Stomach (tissue), 9 donors: Measurements from ENCODE around the gene WFDC2. TPM values are rescaled to one million over a fixed set of nuclear protein-coding genes. Genes with fewer than 3 reads are reported as not detected.
A peak's percentile ranks its signal among the peaks of the same experiment; 100 is the strongest.

Experiments used
- DNase-seq, 2 donors: peaks; one replicate each; pipeline versions ENCODE4 v3.0.0 to v3.0.0-alpha.2; 2013 to 2019
- H3K27ac ChIP-seq, 5 donors: fragments of 200-600 bp in 4 of 5; sonication (generic) in 4 of 5; one replicate each; pipeline ENCODE4 v1.5.1; 2013 to 2019; ENCODE audit warnings: mild to moderate bottlenecking in 1 of 5, moderate library complexity in 1 of 5
- H3K27me3 ChIP-seq, 3 donors: fragments of 200-600 bp; sonication (generic); one replicate each; pipeline ENCODE4 v1.5.1; 2017 to 2019; ENCODE audit warnings: mixed run types in 1 of 3
- H3K36me3 ChIP-seq, 4 donors: fragments of 200-600 bp; sonication (generic); 1 replicate in 3 of 4; 2 replicates in 1 of 4; pipeline ENCODE4 v1.5.1; 2016 to 2019
- H3K4me1 ChIP-seq, 4 donors: fragments of 200-600 bp; sonication (generic); one replicate each; pipeline ENCODE4 v1.5.1; 2016 to 2019
- H3K4me3 ChIP-seq, 4 donors: fragments of 200-600 bp; sonication (generic) in 3 of 4; one replicate each; pipeline ENCODE4 v1.5.1; 2016 to 2019; ENCODE audit warnings: mild to moderate bottlenecking in 1 of 4
- H3K9me3 ChIP-seq, 4 donors: fragments of 200-600 bp; sonication (generic); one replicate each; pipeline ENCODE4 v1.5.1; 2016 to 2019
- EP300 ChIP-seq: sonication (generic); formaldehyde crosslinking; IDR thresholded peaks from one replicate; pipeline ENCODE4 v1.6.1; 2017; ENCODE audit warnings: antibody characterized with exemption
- POLR2A ChIP-seq, 4 donors: fragments of 450-650 bp; IDR thresholded peaks; one replicate each; pipeline ENCODE4 v1.6.1; 2016; ENCODE audit warnings: antibody characterized with exemption in 4 of 4, control low read depth in 2 of 4, mild to moderate bottlenecking in 1 of 4, moderate library complexity in 1 of 4
- POLR2AphosphoS5 ChIP-seq, 3 donors: sonication (generic); formaldehyde crosslinking; IDR thresholded peaks; one replicate each; pipeline ENCODE4 v1.6.1; 2016; ENCODE audit warnings: antibody characterized with exemption in 3 of 3
- WGBS, 5 donors: extraction: QIAGEN DNeasy Blood & Tissue Kit in 3 of 5; methylation state at CpG; one replicate each; pipeline versions ENCODE4 v1.1.5 to v1.1.7; 2013 to 2018; 5-methylcytosine and 5-hydroxymethylcytosine counted together
- intact Hi-C: fragments of 100-400 bp; cut with DNase I; formaldehyde crosslinking; loops from one replicate; pipeline ENCODE4 v1.15.1; 2023; ENCODE audit warnings: low total_unique reads
- polyA plus RNA-seq, 3 donors: library from polyadenylated mRNA; stranded (reverse); fragments of 200-250 nt; gene quantifications; one replicate each; pipeline ENCODE4 v1.2.3, GENCODE V29; 2013
- total RNA-seq, 5 donors: library from RNA; depleted of rRNA; stranded (reverse); fragments of >200 nt; gene quantifications; one replicate each; pipeline versions ENCODE4 v1.1.0 to v1.2.3, GENCODE V29; 2014 to 2016
- TF ChIP-seq, protein P1 (sequence below), 7 experiments: fragments of 450-650 bp in 4 of 7; fragments of 200-600 bp in 3 of 7; sonication (generic) in 3 of 7; IDR thresholded peaks; one replicate each; pipeline ENCODE4 v1.5.1; 2016 to 2019; ENCODE audit warnings: antibody characterized with exemption in 7 of 7, control low read depth in 2 of 7, mild to moderate bottlenecking in 1 of 7
- donor health status: healthy with polysubstance abuse.
- donor health status: Bipolar disorder and iron deficiency.
- donor health status: healthy.

The WFDC2 gene
- total and polyA plus RNA-seq, 8 donors, result 2.2 to 82.8 (median 49.0) TPM; not detected in 1

DNA sequence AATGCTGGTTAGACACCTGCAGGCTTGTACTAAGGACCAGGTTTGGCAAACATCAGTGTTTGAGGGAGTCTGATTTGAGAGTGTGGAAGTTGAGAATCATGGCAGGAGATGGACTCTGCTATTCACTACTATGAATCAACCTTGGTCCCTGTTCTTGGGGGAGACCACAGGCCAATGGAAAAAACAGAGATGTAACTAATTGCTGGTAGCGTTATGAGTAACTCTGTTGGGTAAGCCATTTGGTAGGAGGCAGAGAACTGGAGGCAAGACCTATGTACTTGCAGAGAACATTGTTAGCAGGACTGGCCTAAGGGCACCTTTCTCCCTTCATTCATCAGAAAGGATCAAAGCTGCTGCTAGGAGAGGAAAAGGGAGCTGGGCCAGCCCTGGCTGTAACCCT, 8.3 kb upstream of the WFDC2 start:
- no peak for TF ChIP-seq EP300
- TF ChIP-seq POLR2AphosphoS5 (IDR thresholded peaks at IDR 0.05), result no peak
- TF ChIP-seq POLR2A (IDR thresholded peaks at IDR 0.05), result no peak
- TF ChIP-seq, protein P1, sequence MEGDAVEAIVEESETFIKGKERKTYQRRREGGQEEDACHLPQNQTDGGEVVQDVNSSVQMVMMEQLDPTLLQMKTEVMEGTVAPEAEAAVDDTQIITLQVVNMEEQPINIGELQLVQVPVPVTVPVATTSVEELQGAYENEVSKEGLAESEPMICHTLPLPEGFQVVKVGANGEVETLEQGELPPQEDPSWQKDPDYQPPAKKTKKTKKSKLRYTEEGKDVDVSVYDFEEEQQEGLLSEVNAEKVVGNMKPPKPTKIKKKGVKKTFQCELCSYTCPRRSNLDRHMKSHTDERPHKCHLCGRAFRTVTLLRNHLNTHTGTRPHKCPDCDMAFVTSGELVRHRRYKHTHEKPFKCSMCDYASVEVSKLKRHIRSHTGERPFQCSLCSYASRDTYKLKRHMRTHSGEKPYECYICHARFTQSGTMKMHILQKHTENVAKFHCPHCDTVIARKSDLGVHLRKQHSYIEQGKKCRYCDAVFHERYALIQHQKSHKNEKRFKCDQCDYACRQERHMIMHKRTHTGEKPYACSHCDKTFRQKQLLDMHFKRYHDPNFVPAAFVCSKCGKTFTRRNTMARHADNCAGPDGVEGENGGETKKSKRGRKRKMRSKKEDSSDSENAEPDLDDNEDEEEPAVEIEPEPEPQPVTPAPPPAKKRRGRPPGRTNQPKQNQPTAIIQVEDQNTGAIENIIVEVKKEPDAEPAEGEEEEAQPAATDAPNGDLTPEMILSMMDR (IDR thresholded peaks at IDR 0.05), result no peak
- intact Hi-C loops, result no loop called here
- 75 to 94% (median 89%) methylated on average over 1 of the region's 1 CpG for WGBS, 5 donors
- no peaks in the 10 kb centered on the region for H3K9me3 ChIP-seq
- H3K27me3 ChIP-seq, result peaks cover 0 to 3% (median 0%) of the 10 kb centered on the region in 3 donors
- no peak overlapping the region for H3K27ac ChIP-seq
- no peaks in the 10 kb centered on the region for H3K36me3 ChIP-seq
- H3K4me3 ChIP-seq, result no peak overlapping the region
- no peaks in the 10 kb centered on the region for H3K4me1 ChIP-seq
- no peak for DNase-seq

DNA sequence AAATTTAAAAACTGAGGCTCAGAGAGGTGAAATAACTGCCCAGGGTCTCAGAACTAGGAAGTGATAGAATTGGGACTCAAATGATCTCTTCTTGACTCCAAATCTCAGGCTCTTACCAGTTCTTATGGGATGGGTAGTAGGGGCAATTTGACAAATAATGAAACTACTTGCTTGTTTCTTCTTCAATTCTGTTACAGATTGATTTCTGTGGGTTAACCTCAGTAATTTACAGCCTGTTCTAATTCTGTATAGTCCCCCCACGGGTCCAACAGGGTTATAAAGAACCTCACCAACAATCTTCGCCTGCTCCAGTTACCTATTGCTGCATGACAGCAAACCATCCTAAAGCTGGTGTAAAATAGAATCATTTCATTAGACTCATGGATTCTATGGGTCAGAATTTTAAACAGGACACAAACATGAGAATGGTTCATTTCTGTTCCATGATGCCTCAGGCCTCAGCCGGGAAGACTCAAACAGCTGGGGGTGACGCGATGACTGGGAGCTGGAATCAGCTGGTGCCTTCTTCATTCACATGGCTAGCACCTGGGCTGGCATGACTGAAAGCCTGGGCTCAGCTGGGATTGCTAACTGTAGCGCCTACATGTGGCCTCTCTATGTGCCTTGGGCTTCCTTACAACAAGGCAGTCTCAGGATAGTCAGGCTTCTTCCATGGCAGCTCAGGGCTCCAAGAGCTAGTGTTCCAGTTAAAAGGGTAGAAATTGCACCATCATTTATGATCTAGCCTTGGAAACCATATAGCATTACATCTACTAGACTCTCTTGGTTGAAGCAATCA, 6.6 kb upstream of the WFDC2 start:
- Histone ChIP-seq H3K4me1 (peaks cover 0 to 6% (median 2%) of the 10 kb centered on the region in 4 donors), H3K4me3 (no peak overlapping the region), H3K27ac (no peak overlapping the region), H3K9me3 (no peaks in the 10 kb centered on the region), H3K27me3 (peaks cover 0 to 5% (median 0%) of the 10 kb centered on the region in 3 donors), H3K36me3 (no peaks in the 10 kb centered on the region)
- DNase-seq, result no peak
- 84 to 92% (median 88%) methylated on average over 6 of the region's 6 CpGs for WGBS, 5 donors
- intact Hi-C loops, result no loop called here
- TF ChIP-seq, protein P1 (IDR thresholded peaks at IDR 0.05), result no peak

DNA sequence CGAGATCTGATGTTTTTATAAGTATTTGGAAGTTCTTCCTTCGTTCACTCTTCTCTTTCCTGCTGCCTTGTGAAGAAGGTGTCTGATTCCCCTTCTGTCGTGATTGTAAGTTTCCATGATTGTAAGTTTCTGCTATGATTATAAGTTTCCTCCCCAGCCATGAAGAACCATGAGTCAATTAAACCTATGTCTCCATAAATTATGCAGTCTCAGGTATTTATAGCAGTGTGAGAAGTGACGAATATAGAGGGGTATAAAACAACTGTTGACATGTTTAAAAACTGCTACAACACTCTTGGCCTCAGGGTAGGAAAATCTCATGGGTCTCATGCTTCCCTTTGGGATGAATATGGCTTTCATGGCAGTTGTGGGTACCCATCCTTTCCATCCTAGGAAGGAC, 5.8 kb upstream of the WFDC2 start:
- no peak for DNase-seq
- Histone ChIP-seq H3K27me3 (peaks cover 0 to 6% (median 0%) of the 10 kb centered on the region in 3 donors), H3K36me3 (no peaks in the 10 kb centered on the region), H3K4me1 (peaks cover 0 to 13% (median 4%) of the 10 kb centered on the region in 4 donors), H3K4me3 (no peak overlapping the region), H3K27ac (no peak overlapping the region), H3K9me3 (no peaks in the 10 kb centered on the region)
- no peak for TF ChIP-seq POLR2A (IDR thresholded peaks at IDR 0.05)
- no peak for TF ChIP-seq POLR2AphosphoS5 (IDR thresholded peaks at IDR 0.05)
- no peak for TF ChIP-seq EP300
- TF ChIP-seq, protein P1 (IDR thresholded peaks at IDR 0.05), result no peak
- intact Hi-C loops, result no loop called here
- WGBS, 5 donors, result 68 to 76% (median 72%) methylated on average over 4 of the region's 4 CpGs

DNA sequence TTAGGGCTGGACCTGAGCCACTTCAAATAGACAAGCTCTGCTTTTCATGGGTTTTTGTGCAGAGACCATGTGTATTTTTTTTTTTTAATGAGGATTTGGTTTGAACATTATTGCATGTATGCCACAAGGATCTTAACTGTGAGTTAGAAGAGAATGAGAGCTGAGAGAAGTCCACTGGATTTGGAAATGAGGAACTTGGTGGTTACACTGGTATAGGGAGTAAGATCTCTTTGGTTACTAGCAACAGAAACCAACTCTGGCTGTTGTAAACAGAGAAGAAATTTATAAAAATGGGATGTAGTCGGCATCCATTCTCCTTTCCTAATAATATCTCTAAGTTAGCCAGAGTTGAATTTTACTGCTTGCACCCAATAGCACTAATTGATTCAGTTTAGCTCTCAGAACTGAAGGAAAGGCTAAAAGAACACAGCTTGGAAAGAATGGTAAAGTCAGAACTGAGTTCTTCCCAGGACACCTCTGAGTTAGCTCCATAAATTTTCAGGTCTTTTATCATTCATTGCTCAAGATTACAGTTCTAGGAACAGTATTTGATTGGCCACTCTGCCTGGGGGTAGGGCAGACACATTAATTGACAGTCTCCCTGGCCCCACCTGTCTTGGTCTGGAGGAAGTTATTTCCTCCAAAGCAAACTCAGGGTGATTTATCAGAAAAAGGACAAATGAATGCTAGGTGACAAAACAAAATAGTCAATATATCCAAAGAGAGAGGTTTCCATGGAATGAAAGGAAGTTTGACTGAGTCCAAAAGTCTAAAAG, 3.9 kb upstream of the WFDC2 start:
- WGBS, 5 donors, result 56 to 64% (median 59%) methylated on average over 1 of the region's 1 CpG
- intact Hi-C loops, result no loop called here
- no peak for TF ChIP-seq POLR2A (IDR thresholded peaks at IDR 0.05)
- TF ChIP-seq, protein P1 (IDR thresholded peaks at IDR 0.05), result no peak
- TF ChIP-seq POLR2AphosphoS5 (IDR thresholded peaks at IDR 0.05), result no peak
- TF ChIP-seq EP300, result no peak
- peak overlapping the region in 1 of 5 donors; percentile 12 for H3K27ac ChIP-seq
- peaks cover 0 to 25% (median 18%) of the 10 kb centered on the region in 3 donors for H3K27me3 ChIP-seq
- no peaks in the 10 kb centered on the region for H3K9me3 ChIP-seq
- H3K4me3 ChIP-seq, result no peak overlapping the region
- peaks cover 9 to 32% (median 23%) of the 10 kb centered on the region in 4 donors for H3K4me1 ChIP-seq
- peak in 1 of 2 donors; percentile 23 for DNase-seq
- H3K36me3 ChIP-seq, result no peaks in the 10 kb centered on the region
